Body of pancreas (tissue), 4 donors: ENCODE measurements around the gene UBE2I.

Experiments used
- CTCF ChIP-seq, 7 experiments: fragments of 450-650 bp in 4 of 7; fragments of 200-600 bp in 3 of 7; sonication (generic) in 3 of 7; IDR thresholded peaks; one replicate each; pipeline ENCODE4 v1.5.1; 2016 to 2019; ENCODE audit warnings: antibody characterized with exemption in 7 of 7
- POLR2A ChIP-seq, 3 donors: fragments of 450-650 bp; IDR thresholded peaks; one replicate each; pipeline ENCODE4 v1.6.1; 2016; ENCODE audit warnings: antibody characterized with exemption in 3 of 3, mild to moderate bottlenecking in 2 of 3

DNA sequence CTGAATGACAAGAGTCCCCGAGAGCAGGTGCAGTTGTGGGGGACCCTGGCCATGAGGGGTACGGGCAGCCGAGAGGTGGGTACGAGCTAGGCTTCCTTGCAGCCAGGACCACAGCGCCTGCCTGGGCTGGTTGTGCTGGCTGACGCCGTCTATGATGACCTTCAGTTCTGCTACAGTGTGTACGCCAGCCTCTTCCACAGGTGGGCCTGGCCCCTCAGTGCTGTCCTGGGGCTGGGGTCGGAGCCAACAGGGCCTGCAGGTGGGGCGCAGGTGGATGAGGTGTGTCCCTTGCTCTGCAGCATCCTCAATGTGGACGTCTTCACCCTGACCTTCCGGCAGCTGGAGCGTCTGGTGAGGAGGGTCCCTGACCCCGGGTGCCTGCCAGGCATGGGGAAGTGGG lies 35.1 kb downstream of the UBE2I start:
- TF ChIP-seq CTCF (IDR thresholded peaks at IDR 0.05) (no peak), POLR2A (IDR thresholded peaks at IDR 0.05) (no peak)
